GM18909 (cell line): ENCODE results near the gene PMPCA.

Experiments
- ATAC-seq: cut with Tn5 transposase; IDR thresholded peaks from one replicate; pipeline ENCODE4 v1.9.1; 2021; ENCODE audit warnings: mild to moderate bottlenecking; ENCODE audit not compliant: unreplicated experiment, poor library complexity

PMPCA gene

GRCh38 chr9:136473354-136473721 lies 62.9 kb downstream of the PMPCA start:
- no peak for ATAC-seq
